Subcutaneous preadipocyte (primary cell): Measurements from ENCODE around the gene ZFPM1. TPM values are rescaled to one million over a fixed set of nuclear protein-coding genes. Genes with fewer than 3 reads are reported as not detected.

Experiments used
- small RNA-seq: library from RNA; depleted of rRNA; stranded (forward); fragments of <200 nt; gene quantifications from one replicate; pipeline ENCODE3, GENCODE V24; 2012
- total RNA-seq: library from RNA; depleted of rRNA; stranded (reverse); fragments of >200 nt; gene quantifications from 2 replicates; pipeline ENCODE4 v1.2.3, GENCODE V29; 2012

ZFPM1 gene
- 1.5 and 2.2 TPM in 2 replicates for total RNA-seq

DNA sequence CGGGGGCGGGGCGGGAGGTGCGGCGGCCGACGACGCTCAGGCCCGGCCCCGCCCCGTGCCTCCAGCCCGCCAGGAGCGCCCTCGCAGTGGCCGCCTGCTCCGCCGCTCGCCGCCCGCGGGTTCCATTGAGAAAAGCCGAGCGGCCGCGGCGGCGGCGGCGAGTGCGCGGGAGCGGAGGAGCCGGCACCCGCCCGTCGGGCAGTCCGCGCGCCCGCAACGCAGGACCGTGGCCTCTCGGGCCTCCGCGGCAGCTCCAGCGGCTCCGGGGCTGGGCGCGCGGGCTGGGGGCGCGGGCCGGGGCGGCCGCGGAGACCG lies at the start of gene ZFPM1:
Gene ZFPM1 (plus strand): TSS at position 64 of the 315 bp plus-strand sequence. CDS start 359 bp downstream, outside the sequence.

DNA sequence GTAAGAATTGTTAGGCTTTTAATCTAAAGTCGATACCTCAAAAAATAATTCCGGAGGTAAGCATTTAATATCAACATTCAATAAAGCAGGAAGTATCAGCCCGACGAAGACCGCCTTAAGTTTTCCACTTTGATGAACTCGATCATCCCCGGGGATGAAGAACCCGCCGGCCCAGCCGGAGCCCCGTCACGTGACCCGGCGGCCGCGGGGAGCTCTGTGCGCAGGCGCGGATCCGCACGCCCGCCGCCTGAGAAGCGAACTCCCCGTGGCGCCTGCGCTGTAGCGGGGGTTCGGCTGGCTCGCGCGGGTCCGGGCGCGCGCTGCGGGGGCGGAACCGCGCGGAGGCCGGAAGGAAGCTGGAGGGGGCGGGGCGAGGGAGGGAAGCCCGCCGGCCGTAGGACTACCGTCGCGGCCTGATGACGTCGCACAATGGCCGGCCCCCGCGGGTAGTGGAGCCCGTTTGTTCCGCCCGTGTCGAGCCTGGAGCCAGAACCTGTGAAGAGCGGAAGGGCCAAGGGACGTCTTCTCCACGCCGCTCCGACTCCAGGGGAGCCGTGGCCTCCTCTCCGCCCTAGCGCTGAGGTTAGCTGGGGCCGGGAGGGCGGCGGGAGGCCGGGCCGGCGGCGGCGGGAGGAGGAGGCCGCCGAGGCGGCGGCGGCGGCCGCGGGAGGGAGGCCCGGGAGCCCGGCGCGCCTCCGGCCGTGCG lies 117.1 kb downstream of the ZFPM1 start, which contains the start of gene ZC3H18:
Gene ZC3H18 (plus strand): TSS at position 419 of the 706 bp plus-strand sequence. CDS start 6,721 bp downstream, outside the sequence.

Small RNA genes lying within 50 kb of the gene (small RNA-seq; reads per million reads assigned to genes)
- gene MIR5189, result not detected

Other genes starting within 250 kb of the ZFPM1 start
- gene ZNF469, start 70.3 kb upstream of the ZFPM1 start, total RNA-seq, result 2.5 and 2.9 TPM in 2 replicates
- 12.9 and 21.3 TPM in 2 replicates for gene ZC3H18, start 117.1 kb downstream of the ZFPM1 start, total RNA-seq
- not detected in 2 replicates for gene IL17C, start 185.3 kb downstream of the ZFPM1 start, total RNA-seq
- 31.6 and 59.8 TPM in 2 replicates for gene CYBA, start 197.8 kb downstream of the ZFPM1 start, total RNA-seq
- gene MVD, start 209.8 kb downstream of the ZFPM1 start, total RNA-seq, result 123 and 139 TPM in 2 replicates
- not detected in 2 replicates for gene SNAI3, start 233.2 kb downstream of the ZFPM1 start, total RNA-seq